ENCODE data around the gene CALD1.

The CALD1 gene

DNA sequence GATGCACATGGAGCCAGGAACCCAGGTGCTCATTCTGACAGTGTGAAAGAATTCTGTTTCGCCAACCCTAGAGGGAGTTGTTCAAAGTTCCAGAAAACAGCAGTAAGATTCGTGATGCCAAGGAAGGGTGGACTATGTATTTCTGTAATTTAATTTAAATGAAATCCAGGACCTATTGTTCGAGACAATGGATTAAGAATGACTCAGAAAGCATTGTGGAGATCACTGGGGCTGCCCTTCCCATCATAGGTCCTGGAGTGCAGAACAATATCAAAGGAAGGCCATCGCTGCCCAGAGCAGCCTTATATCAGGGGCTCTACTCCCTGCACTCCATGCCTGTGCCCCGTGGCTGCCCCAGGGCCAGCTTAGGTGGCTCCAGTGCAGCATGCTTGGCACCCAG is 32.1 kb upstream of the CALD1 start:
- TF ChIP-seq, protein P1, sequence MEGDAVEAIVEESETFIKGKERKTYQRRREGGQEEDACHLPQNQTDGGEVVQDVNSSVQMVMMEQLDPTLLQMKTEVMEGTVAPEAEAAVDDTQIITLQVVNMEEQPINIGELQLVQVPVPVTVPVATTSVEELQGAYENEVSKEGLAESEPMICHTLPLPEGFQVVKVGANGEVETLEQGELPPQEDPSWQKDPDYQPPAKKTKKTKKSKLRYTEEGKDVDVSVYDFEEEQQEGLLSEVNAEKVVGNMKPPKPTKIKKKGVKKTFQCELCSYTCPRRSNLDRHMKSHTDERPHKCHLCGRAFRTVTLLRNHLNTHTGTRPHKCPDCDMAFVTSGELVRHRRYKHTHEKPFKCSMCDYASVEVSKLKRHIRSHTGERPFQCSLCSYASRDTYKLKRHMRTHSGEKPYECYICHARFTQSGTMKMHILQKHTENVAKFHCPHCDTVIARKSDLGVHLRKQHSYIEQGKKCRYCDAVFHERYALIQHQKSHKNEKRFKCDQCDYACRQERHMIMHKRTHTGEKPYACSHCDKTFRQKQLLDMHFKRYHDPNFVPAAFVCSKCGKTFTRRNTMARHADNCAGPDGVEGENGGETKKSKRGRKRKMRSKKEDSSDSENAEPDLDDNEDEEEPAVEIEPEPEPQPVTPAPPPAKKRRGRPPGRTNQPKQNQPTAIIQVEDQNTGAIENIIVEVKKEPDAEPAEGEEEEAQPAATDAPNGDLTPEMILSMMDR (IDR thresholded peaks at IDR 0.05; ENCODE audit: low read depth, low read length, missing control alignments): no peak
- DNase-seq (ENCODE audit: extremely low read depth, low read depth): no peak
- H3K4me3 ChIP-seq (replicated peaks; ENCODE audit: low read depth, low read length): no peak overlapping the region

DNA sequence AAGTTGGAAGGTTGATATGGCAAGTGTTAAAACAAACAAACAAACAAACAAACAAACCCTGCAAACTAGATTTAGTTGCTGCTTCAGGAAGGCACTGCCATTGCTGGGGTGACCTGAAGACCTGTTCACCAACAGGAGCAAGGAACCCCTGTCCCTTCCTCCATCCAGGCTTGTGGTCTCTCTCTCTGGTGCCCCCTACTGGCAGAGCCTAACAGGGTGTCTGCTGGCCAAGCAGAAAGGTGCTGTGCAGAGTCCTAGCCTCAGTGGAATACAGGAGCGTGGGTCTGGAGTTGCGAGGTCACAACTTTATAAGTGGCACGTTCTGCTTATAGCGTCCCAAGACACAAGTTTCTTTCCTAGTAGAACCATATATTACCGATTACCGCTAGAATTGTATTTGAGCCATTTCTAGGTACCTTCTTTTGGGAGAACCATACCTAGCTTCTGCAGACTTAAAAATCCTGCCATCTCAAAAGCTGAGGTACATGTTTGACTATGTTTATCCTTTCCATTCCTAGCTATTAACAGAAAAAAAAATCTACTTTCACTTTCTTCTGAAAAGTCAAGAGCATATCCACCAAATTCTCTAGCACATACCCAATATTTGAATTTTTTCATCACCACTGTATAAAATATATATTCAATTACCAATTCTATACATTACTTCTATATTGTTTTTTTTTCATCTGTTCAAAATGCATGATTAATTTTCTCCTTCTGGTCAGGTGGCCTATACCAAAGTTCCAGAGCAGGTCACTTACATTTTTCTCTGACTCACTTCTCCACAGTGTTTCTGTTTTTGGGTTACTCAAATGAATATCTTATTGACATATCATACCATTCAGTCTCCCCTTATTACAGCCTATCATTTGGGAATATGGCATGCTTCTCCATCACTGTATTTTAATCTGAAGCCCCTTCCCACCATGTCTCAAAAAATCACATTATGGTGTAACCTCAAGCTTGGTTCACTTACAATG is 29.1 kb upstream of the CALD1 start:
- H3K4me3 ChIP-seq (replicated peaks; ENCODE audit: low read depth, low read length): no peak overlapping the region
- no peak for DNase-seq (ENCODE audit: extremely low read depth, low read depth)
- TF ChIP-seq, protein P1 (IDR thresholded peaks at IDR 0.05; ENCODE audit: low read depth, low read length, missing control alignments): peak; percentile 83

DNA sequence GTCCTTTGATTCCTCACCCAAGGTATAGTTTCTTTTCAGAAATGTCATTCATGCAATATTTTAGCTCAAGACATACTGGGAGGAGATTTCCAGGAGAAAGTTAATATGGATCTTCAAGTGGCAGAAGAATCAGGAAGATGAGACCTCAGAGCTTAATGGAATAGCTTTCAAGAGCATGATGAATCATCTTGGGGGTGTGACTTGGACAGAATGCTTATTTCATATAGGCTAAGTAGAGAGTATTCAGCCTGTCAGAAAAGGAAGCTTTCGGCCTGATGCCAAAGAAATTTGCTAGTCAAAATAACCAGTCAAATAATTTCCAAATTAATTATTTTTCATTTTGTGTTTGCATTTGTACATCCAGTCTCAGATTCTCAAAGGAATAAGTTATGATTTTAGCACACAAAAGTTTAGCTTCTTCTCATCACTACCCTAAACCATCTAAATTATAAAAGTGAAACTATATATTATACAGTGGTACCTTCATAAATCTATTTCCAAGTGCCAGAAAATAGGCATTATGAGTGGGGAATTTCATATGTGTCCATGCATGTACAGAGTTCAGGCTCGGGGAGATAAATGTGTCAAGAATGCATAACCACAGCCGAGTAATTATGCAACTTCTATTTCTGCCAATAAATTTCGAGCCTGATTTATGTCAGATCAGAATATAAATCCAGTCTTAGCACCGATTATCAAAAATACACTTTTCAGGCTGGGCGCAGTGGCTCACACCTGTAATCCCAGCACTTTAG is 27.3 kb upstream of the CALD1 start:
- TF ChIP-seq, protein P1 (IDR thresholded peaks at IDR 0.05; ENCODE audit: low read depth, low read length, missing control alignments): no peak
- no peak for DNase-seq (ENCODE audit: extremely low read depth, low read depth)
- H3K4me3 ChIP-seq (replicated peaks; ENCODE audit: low read depth, low read length): no peak overlapping the region

DNA sequence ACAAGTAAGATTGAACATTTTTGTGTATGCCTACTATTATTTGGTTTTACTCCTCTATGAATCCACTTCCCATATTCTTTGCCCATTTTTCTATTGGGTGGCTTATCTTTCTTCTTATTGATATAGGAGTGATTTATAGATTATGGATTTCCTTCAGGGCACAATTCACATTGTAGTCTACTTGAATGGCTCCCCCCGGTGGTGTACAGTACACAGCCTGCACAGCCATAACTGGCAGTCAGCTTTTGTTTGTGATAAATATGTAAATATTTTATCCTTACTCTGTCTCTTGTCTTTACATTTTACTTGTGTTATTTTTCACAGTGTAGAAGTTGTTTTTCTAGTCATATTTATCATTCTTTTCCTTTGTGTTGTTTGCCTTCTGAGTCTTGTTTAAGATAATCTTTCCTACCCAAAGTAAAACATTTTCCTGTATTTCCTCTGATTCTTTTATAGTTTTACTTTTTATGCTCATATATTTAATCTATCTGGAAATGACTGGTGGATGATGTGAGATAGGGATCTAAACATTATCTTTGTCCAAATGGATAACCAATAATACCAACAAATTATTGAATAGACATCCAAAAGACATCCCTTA is 23.9 kb upstream of the CALD1 start:
- H3K4me3 ChIP-seq (replicated peaks; ENCODE audit: low read depth, low read length): no peak overlapping the region
- TF ChIP-seq, protein P1 (IDR thresholded peaks at IDR 0.05; ENCODE audit: low read depth, low read length, missing control alignments): peak; percentile 79
- DNase-seq (ENCODE audit: extremely low read depth, low read depth): no peak

DNA sequence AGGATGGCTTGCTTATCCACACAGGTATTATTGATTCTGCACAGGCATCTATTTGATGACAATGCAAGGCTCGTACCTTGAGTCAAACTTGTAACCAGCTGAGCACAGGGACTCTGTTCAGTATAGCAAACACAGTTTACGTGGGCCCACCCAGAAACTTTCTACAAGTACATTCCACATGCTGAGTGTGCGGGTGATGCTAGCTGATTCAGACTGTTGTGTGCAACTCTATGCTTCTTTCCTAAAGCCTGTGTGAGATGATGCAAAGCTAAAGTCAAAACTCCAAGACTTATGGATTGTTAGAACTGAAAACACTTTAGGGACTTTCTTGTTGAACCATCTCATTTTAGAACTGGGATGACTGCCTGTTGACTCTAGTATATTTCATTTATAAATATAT is 21.5 kb upstream of the CALD1 start:
- no peak for DNase-seq (ENCODE audit: extremely low read depth, low read depth)
- H3K4me3 ChIP-seq (replicated peaks; ENCODE audit: low read depth, low read length): no peak overlapping the region
- TF ChIP-seq, protein P1 (IDR thresholded peaks at IDR 0.05; ENCODE audit: low read depth, low read length, missing control alignments): no peak

DNA sequence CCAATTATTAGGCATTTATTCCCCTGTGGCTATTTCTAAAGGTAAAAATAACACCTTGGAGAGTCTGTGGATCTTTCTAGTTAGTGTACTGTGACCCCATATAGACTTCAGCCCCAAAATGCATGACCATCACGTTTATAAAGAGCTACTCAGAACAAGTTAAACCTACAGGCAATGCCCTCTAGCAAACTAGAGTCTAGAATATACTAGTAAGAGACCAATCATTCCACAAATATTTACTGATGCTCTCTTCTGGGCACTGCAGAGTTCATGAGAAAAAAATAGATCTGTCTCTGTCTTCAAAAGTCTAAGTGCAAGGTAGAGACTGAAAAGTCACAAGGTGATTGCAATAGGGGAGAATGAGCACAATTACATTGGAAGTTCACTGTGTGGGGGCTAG is 20.5 kb upstream of the CALD1 start:
- no peak for DNase-seq (ENCODE audit: extremely low read depth, low read depth)
- TF ChIP-seq, protein P1 (IDR thresholded peaks at IDR 0.05; ENCODE audit: low read depth, low read length, missing control alignments): no peak
- H3K4me3 ChIP-seq (replicated peaks; ENCODE audit: low read depth, low read length): no peak overlapping the region

All from HFF-Myc (cell line).